Lung (tissue), 12 donors: Measurements from ENCODE around the gene VSIG4. TPM values are rescaled to one million over a fixed set of nuclear protein-coding genes. Genes with fewer than 3 reads are reported as not detected.

ENCODE experiments used
- ATAC-seq: fragments of 200-7000 bp; cut with Tn5 transposase; one replicate; pipeline ENCODE4 v1.9.1; 2020; ENCODE audit warnings: moderate number of reproducible peaks; ENCODE audit not compliant: insufficient read depth, low FRiP score
- DNase-seq, 3 donors: peaks; one replicate each; pipeline ENCODE4 v3.0.0-alpha.2; 2013 to 2017
- H3K27ac ChIP-seq, 2 donors: one replicate each; pipeline ENCODE4 v1.5.1; 2013; ENCODE audit warnings: mild to moderate bottlenecking in 2 of 2, moderate library complexity in 2 of 2, control low read depth in 1 of 2, inconsistent platforms in 1 of 2, low read depth in 1 of 2, low read length in 1 of 2
- H3K27me3 ChIP-seq, 3 donors: one replicate each; pipeline ENCODE4 v1.5.1; 2013; ENCODE audit warnings: low read length in 2 of 3; ENCODE audit not compliant: control insufficient read depth in 3 of 3, insufficient read depth in 3 of 3
- H3K36me3 ChIP-seq, 4 donors: one replicate each; pipeline ENCODE4 v1.5.1; 2013; ENCODE audit warnings: low read length in 4 of 4, mild to moderate bottlenecking in 1 of 4, moderate library complexity in 1 of 4; ENCODE audit not compliant: control insufficient read depth in 4 of 4, insufficient read depth in 4 of 4
- H3K4me1 ChIP-seq, 5 donors: one replicate each; pipeline ENCODE4 v1.5.1; 2013; ENCODE audit warnings: low read length in 5 of 5, mild to moderate bottlenecking in 2 of 5, moderate library complexity in 1 of 5; ENCODE audit not compliant: control insufficient read depth in 5 of 5, insufficient read depth in 5 of 5
- H3K4me3 ChIP-seq: one replicate; pipeline ENCODE4 v1.5.1; 2013; ENCODE audit warnings: mild to moderate bottlenecking, control low read depth, moderate library complexity
- H3K9ac ChIP-seq, 2 donors: one replicate each; pipeline ENCODE4 v1.5.1; 2013; ENCODE audit warnings: low read length in 2 of 2, control low read depth in 1 of 2; ENCODE audit not compliant: insufficient read depth in 1 of 2
- H3K9me3 ChIP-seq, 4 donors: one replicate each; pipeline ENCODE4 v1.5.1; 2013; ENCODE audit warnings: low read length in 3 of 4, mild to moderate bottlenecking in 1 of 4, moderate library complexity in 1 of 4; ENCODE audit not compliant: control insufficient read depth in 4 of 4, insufficient read depth in 3 of 4
- WGBS, 2 donors: extraction: QIAGEN DNeasy Blood & Tissue Kit; methylation state at CpG; one replicate each; pipeline ENCODE4 v1.1.7; 2013; 5-methylcytosine and 5-hydroxymethylcytosine counted together
- polyA plus RNA-seq, 2 donors: library from polyadenylated mRNA; stranded (reverse); fragments of 200-250 nt; gene quantifications; one replicate each; pipeline ENCODE4 v1.2.1, GENCODE V29; 2013
- total RNA-seq, 2 donors: library from RNA; depleted of rRNA in 1 of 2; stranded (reverse); fragments of >200 nt in 1 of 2; gene quantifications; one replicate each; pipeline ENCODE4 v1.2.1, GENCODE V29; 2014 to 2021
- TF ChIP-seq, protein P1 (sequence below): IDR thresholded peaks from 2 replicates; pipeline ENCODE4 v1.5.1; 2012; ENCODE audit warnings: mild to moderate bottlenecking; ENCODE audit errors: control extremely low read depth, extremely low read depth
- donor health status: control.
- donor health status: control.
- donor health status: Bipolar disorder and iron deficiency.
- donor health status: healthy.
- donor health status: DM: yes; HTN: yes; CAD: no.

The VSIG4 gene
- total and polyA plus RNA-seq, 4 donors, result 13.7 to 255 (median 154) TPM

DNA sequence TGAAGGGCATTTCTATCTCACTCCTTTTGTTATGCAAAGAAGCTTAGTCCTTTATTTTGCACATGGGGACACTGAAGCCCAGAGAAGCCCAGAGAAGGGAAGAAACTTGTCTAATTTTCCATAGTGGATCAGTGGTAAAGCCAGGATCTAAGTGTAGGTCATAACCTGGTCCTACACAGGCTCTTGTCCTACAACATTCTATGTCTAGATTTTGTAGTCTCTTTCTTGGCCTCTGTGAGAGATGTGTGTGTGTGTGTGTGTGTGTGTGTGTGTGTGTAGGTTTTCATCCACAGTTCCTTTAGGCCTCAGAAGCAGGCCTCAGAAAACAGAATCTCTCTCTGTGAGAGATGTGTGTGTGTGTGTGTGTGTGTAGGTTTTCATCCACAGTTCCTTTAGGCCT lies 38.3 kb downstream of the VSIG4 start:
- TF ChIP-seq, protein P1, sequence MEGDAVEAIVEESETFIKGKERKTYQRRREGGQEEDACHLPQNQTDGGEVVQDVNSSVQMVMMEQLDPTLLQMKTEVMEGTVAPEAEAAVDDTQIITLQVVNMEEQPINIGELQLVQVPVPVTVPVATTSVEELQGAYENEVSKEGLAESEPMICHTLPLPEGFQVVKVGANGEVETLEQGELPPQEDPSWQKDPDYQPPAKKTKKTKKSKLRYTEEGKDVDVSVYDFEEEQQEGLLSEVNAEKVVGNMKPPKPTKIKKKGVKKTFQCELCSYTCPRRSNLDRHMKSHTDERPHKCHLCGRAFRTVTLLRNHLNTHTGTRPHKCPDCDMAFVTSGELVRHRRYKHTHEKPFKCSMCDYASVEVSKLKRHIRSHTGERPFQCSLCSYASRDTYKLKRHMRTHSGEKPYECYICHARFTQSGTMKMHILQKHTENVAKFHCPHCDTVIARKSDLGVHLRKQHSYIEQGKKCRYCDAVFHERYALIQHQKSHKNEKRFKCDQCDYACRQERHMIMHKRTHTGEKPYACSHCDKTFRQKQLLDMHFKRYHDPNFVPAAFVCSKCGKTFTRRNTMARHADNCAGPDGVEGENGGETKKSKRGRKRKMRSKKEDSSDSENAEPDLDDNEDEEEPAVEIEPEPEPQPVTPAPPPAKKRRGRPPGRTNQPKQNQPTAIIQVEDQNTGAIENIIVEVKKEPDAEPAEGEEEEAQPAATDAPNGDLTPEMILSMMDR, result no peak
- H3K4me1 ChIP-seq, result no peaks in the 10 kb centered on the region
- no peak overlapping the region for H3K9ac ChIP-seq
- no peak overlapping the region for H3K4me3 ChIP-seq
- ATAC-seq (no peak), DNase-seq (no peak)
- no peaks in the 10 kb centered on the region for H3K36me3 ChIP-seq
- no peaks in the 10 kb centered on the region for H3K27me3 ChIP-seq
- H3K27ac ChIP-seq, result no peak overlapping the region
- H3K9me3 ChIP-seq, result no peaks in the 10 kb centered on the region

DNA sequence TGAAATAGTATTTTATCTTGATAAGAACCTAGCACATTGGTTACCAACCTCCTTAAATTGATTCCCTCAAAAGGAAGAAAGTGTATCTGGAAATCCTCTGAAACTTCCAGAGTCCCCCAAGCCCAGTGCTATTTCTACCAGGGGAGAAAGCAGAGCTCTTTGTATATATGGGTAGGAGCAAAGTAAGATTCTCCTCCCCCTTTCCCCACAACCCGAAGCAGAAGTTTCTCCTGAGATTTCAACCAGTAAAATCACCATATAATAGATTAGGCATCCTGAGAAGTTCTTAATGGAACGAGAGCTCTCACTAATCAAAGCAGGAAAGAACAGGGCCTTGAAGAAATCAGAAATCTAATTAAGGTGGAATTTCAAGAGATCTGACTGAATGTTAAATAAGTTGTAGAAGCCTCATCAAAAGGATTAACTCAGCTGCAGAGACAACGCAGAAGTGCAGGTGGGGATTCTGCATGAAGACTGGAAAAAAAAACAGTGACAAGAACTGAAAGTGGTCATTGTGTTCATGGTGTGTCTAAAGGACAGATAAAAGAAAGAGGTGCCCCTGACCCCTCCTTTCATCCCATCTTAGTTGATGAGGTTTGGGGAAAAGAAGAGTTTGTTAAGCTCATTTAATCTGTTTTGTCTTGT lies 39.1 kb downstream of the VSIG4 start:
- DNase-seq (no peak), ATAC-seq (no peak)
- no peak overlapping the region for H3K27ac ChIP-seq
- no peak overlapping the region for H3K9ac ChIP-seq
- H3K9me3 ChIP-seq, result no peaks in the 10 kb centered on the region
- H3K27me3 ChIP-seq, result no peaks in the 10 kb centered on the region
- TF ChIP-seq, protein P1, result no peak
- no peaks in the 10 kb centered on the region for H3K36me3 ChIP-seq
- no peak overlapping the region for H3K4me3 ChIP-seq
- 27 to 58% methylated on average over 3 of the region's 3 CpGs for WGBS, 2 donors
- H3K4me1 ChIP-seq, result no peaks in the 10 kb centered on the region

DNA sequence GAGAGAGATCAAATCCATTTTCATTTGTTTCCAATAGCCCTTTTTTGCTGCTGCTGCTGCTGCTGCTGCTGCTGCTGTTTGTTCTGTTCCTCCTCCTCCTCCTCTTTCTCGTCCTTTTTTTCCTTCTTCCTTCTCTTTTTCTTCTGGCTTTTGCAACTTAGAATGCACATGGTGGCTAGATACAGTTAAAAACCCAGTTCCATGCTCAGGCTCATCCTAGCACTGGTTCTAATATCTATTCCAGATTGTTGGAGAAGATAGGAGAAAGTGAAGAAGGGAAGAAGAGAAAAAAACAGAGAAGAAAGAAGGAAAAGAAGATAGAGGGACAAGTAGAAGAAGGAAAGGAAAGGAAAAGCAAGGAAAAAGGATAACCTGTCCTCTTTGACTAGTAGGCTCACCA lies 39.7 kb downstream of the VSIG4 start:
- no peaks in the 10 kb centered on the region for H3K36me3 ChIP-seq
- H3K4me3 ChIP-seq, result no peak overlapping the region
- H3K9ac ChIP-seq, result no peak overlapping the region
- no peak for ATAC-seq
- no peaks in the 10 kb centered on the region for H3K27me3 ChIP-seq
- no peak overlapping the region for H3K27ac ChIP-seq
- no peaks in the 10 kb centered on the region for H3K9me3 ChIP-seq
- H3K4me1 ChIP-seq, result no peaks in the 10 kb centered on the region
- TF ChIP-seq, protein P1, result no peak
- DNase-seq, result no peak
- 12 to 22% methylated on average over 1 of the region's 1 CpG for WGBS, 2 donors
